ENCODE data around the gene BRPF1. TPM values are rescaled to one million over a fixed set of nuclear protein-coding genes. Genes with fewer than 3 reads are reported as not detected.

BRPF1 gene
- total and polyA plus RNA-seq, 2 experiments from 2014 or later = 10.4 to 18.3 TPM

DNA sequence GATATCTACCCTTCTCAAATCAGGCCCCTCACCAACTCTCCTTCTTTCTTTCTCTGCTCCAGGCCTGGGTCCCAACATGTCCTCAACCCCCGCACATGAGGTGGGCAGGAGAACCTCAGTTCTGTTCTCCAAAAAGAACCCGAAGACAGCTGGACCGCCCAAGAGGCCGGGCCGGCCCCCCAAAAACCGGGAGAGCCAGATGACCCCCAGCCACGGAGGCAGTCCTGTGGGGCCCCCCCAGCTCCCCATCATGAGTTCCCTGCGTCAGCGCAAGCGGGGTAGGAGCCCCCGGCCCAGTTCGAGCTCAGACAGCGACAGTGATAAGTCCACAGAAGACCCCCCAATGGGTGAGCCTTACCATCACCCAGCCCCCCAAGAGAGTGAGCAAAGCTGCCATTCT, 12.6 kb downstream of the BRPF1 start:
- H2AFZ ChIP-seq = no peak overlapping the region
- DNase-seq = no peak

DNA sequence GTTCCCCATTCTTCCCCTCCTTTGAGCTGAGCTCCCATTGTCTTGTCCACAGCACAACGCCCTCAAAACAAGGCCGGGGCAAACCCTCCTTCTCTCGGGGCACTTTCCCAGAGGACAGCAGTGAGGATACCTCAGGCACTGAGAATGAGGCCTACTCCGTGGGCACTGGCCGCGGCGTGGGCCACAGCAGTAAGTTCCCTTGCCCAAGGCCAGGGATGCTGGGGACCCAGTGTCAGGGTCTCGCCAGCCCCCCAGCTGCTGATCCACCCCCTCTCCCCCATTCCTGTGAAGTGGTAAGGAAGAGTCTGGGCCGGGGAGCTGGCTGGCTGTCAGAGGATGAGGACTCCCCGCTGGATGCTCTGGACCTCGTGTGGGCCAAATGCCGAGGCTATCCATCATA, 14.0 kb downstream of the BRPF1 start:
- Histone ChIP-seq H3K4me1 (ENCODE audit: insufficient read depth) (peaks cover 16% of the 10 kb centered on the region; the same call in 1 of the 2 replicates), H3K27me3 (replicated peaks; ENCODE audit: insufficient read depth) (no peaks in the 10 kb centered on the region), H3K79me2 (ENCODE audit: insufficient read depth) (peaks cover 4% of the 10 kb centered on the region), H3K9ac (no peak overlapping the region), H4K20me1 (ENCODE audit: insufficient read depth) (no peaks in the 10 kb centered on the region), H3K27ac (no peak overlapping the region), H3K36me3 (ENCODE audit: low read depth) (peaks cover 48% of the 10 kb centered on the region; the same call in 1 of the 2 replicates), H3K9me3 (ENCODE audit: low read depth) (no peaks in the 10 kb centered on the region), H3K9me2 (ENCODE audit: insufficient read depth) (no peaks in the 10 kb centered on the region), H3K4me3 (no peak overlapping the region), H3K4me2 (ENCODE audit: unreplicated experiment) (no peak overlapping the region), H2AFZ (no peak overlapping the region), H3F3A (ENCODE audit: insufficient read depth) (peaks cover 24% of the 10 kb centered on the region)
- DNase-seq = no peak
- no peak for TF ChIP-seq EZH2phosphoT487 (IDR thresholded peaks at IDR 0.05; ENCODE audit: insufficient read depth, low read depth)
- TF ChIP-seq EZH2 (IDR thresholded peaks at IDR 0.05; ENCODE audit: insufficient read depth, poor library complexity, severe bottlenecking) = no peak
- 85 to 90% methylated on average over 12 of the region's 12 CpGs for WGBS, 2 experiments (ENCODE audit: low coverage in 1 of 2, low lambda C conversion rate in 2 of 2, missing lambda C conversion rate in 2 of 2)
- in situ Hi-C loops (cut with MboI) = no loop called here

More for the DNA sequence above, 12.6 kb downstream of the BRPF1 start:
- Histone ChIP-seq H3K36me3 (ENCODE audit: low read depth) (peaks cover 59% of the 10 kb centered on the region), H3K4me2 (ENCODE audit: unreplicated experiment) (no peak overlapping the region), H4K20me1 (ENCODE audit: insufficient read depth) (no peaks in the 10 kb centered on the region), H3K27me3 (replicated peaks; ENCODE audit: insufficient read depth) (no peaks in the 10 kb centered on the region), H3K9me2 (ENCODE audit: insufficient read depth) (no peaks in the 10 kb centered on the region), H3K9ac (no peak overlapping the region), H3K4me1 (ENCODE audit: insufficient read depth) (peaks cover 14% of the 10 kb centered on the region; the same call in 1 of the 2 replicates), H3K79me2 (ENCODE audit: insufficient read depth) (peaks cover 9% of the 10 kb centered on the region; the same call in 1 of the 2 replicates), H3K9me3 (ENCODE audit: low read depth) (no peaks in the 10 kb centered on the region), H3F3A (ENCODE audit: insufficient read depth) (peaks cover 21% of the 10 kb centered on the region), H3K4me3 (no peak overlapping the region), H3K27ac (no peak overlapping the region)
- 95 to 96% methylated on average over 5 to 13 of the region's 13 CpGs for WGBS, 2 experiments (ENCODE audit: low coverage in 1 of 2, low lambda C conversion rate in 2 of 2, missing lambda C conversion rate in 2 of 2)
- TF ChIP-seq EZH2 (IDR thresholded peaks at IDR 0.05; ENCODE audit: insufficient read depth, poor library complexity, severe bottlenecking) (no peak), EZH2phosphoT487 (IDR thresholded peaks at IDR 0.05; ENCODE audit: insufficient read depth, low read depth) (no peak)
- in situ Hi-C loops (cut with MboI) = no loop called here

DNA sequence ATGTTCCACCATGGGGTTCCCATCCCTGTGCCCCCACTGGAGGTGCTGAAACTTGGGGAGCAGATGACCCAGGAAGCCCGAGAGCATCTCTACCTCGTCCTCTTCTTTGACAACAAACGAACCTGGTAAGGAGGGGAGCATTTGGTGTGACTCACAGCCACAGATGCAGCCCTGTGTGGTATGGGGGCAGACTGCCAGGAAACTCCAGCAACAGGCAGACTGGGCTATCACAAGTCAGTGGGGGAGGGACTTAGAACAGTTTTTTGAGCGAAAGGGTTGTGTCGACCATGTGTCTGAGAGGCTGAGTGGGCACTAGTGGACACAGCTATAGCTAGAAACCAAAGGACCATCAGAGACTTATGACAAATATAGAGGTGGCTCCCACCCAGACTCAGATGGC, 14.8 kb downstream of the BRPF1 start:
- in situ Hi-C loops (cut with MboI) = no loop called here
- Histone ChIP-seq H3K4me3 (no peak overlapping the region), H2AFZ (no peak overlapping the region), H4K20me1 (ENCODE audit: insufficient read depth) (no peaks in the 10 kb centered on the region), H3K27ac (peak overlapping the region; percentile 12; the same call in 1 of the 2 replicates), H3K4me1 (ENCODE audit: insufficient read depth) (peaks cover 16% of the 10 kb centered on the region; the same call in 1 of the 2 replicates), H3K9me3 (ENCODE audit: low read depth) (no peaks in the 10 kb centered on the region), H3K36me3 (ENCODE audit: low read depth) (peaks cover 48% of the 10 kb centered on the region; the same call in 1 of the 2 replicates), H3K79me2 (ENCODE audit: insufficient read depth) (peaks cover 12% of the 10 kb centered on the region), H3K9me2 (ENCODE audit: insufficient read depth) (no peaks in the 10 kb centered on the region), H3K4me2 (ENCODE audit: unreplicated experiment) (no peak overlapping the region), H3K27me3 (replicated peaks; ENCODE audit: insufficient read depth) (no peaks in the 10 kb centered on the region), H3F3A (ENCODE audit: insufficient read depth) (peaks cover 24% of the 10 kb centered on the region), H3K9ac (no peak overlapping the region)
- WGBS, 2 experiments (ENCODE audit: low coverage in 1 of 2, low lambda C conversion rate in 2 of 2, missing lambda C conversion rate in 2 of 2) = 45 to 53% methylated on average over 5 of the region's 5 CpGs
- TF ChIP-seq EZH2 (IDR thresholded peaks at IDR 0.05; ENCODE audit: insufficient read depth, poor library complexity, severe bottlenecking) = no peak
- TF ChIP-seq EZH2phosphoT487 (IDR thresholded peaks at IDR 0.05; ENCODE audit: insufficient read depth, low read depth) = no peak
- peak; percentile 84 for DNase-seq

DNA sequence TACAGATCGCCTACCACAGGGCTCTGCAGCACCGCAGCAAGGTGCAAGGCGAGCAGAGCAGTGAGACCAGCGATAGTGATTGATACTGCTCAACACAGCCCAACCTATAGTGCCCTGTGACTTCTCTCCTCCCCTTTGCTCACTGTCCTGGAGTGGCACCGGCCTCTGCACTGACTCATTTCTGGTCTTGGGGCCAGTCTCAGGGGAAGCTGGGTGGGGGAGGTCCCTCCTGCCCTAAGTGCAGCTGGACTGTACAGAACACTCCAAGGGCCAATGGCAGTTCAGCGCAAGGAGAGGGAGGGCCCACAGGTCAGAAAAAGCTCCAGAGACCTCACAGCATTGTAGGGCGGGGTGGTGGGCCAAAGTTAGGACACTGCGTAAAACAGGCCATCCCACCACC, 15.7 kb downstream of the BRPF1 start:
- in situ Hi-C loops (cut with MboI) = no loop called here
- H2AFZ ChIP-seq = no peak overlapping the region

More for the DNA sequence above, 15.7 kb downstream of the BRPF1 start:
- H3K9ac ChIP-seq = no peak overlapping the region
- H3K9me2 ChIP-seq (ENCODE audit: insufficient read depth) = no peaks in the 10 kb centered on the region
- peaks cover 21% of the 10 kb centered on the region for H3K79me2 ChIP-seq (ENCODE audit: insufficient read depth)
- H4K20me1 ChIP-seq (ENCODE audit: insufficient read depth) = no peaks in the 10 kb centered on the region
- H3K27ac ChIP-seq = peak overlapping the region; percentile 12; the same call in 1 of the 2 replicates
- no peak overlapping the region for H3K4me3 ChIP-seq
- peaks cover 24% of the 10 kb centered on the region for H3F3A ChIP-seq (ENCODE audit: insufficient read depth)
- TF ChIP-seq EZH2 (IDR thresholded peaks at IDR 0.05; ENCODE audit: insufficient read depth, poor library complexity, severe bottlenecking) (no peak), EZH2phosphoT487 (IDR thresholded peaks at IDR 0.05; ENCODE audit: insufficient read depth, low read depth) (no peak)
- peak; percentile 63 for DNase-seq
- no peaks in the 10 kb centered on the region for H3K9me3 ChIP-seq (ENCODE audit: low read depth)
- peaks cover 42% of the 10 kb centered on the region; the same call in 1 of the 2 replicates for H3K36me3 ChIP-seq (ENCODE audit: low read depth)
- H3K27me3 ChIP-seq (replicated peaks; ENCODE audit: insufficient read depth) = no peaks in the 10 kb centered on the region
- no peak overlapping the region for H3K4me2 ChIP-seq (ENCODE audit: unreplicated experiment)
- WGBS, 2 experiments (ENCODE audit: low coverage in 1 of 2, low lambda C conversion rate in 2 of 2, missing lambda C conversion rate in 2 of 2) = 79 to 82% methylated on average over 8 of the region's 8 CpGs
- H3K4me1 ChIP-seq (ENCODE audit: insufficient read depth) = peaks cover 16% of the 10 kb centered on the region; the same call in 1 of the 2 replicates

All from GM23248 (cell line).